ENCODE results near the gene PCDH8.

GRCh38 chr13:52850072-52850395, 1.6 kb upstream of the PCDH8 start:
- TF ChIP-seq CTCF (IDR thresholded peaks at IDR 0.05 in 2 of 3, conservative IDR thresholded peaks at IDR 0.05 in 1 of 3; ENCODE audit: borderline replicate concordance in 1 of 3, insufficient read depth in 1 of 3, low read depth in 2 of 3, low read length in 2 of 3) (no peak), MAX (IDR thresholded peaks at IDR 0.05) (no peak), JUND (IDR thresholded peaks at IDR 0.05) (no peak), EZH2 (IDR thresholded peaks at IDR 0.05) (no peak), YY1 (IDR thresholded peaks at IDR 0.05; ENCODE audit: extremely low read depth, insufficient replicate concordance, low read depth, low read length) (no peak), POLR2A (IDR thresholded peaks at IDR 0.05; ENCODE audit: borderline replicate concordance, extremely low read depth, insufficient read depth, insufficient read length) (no peak)

Measured in HCT116 (cell line).